B cell (primary cell): ENCODE measurements around the gene TANGO6. TPM values are rescaled to one million over a fixed set of nuclear protein-coding genes. Genes with fewer than 3 reads are reported as not detected.

Source experiments
- ATAC-seq: fragments of 200-7000 bp; cut with Tn5 transposase; one replicate; pipeline ENCODE4 v1.10.0; 2021; ENCODE audit warnings: low read depth, mild to moderate bottlenecking, moderate number of reproducible peaks, moderate library complexity
- CTCF ChIA-PET: fragments of 350-600 bp; sonication (Branson Sonifier 250); formaldehyde crosslinking; loops from one replicate; lab custom pipeline; 2021; ENCODE audit warnings: antibody characterized with exemption, inconsistent platforms; lab: Charles Lee
- POLR2A ChIA-PET: fragments of 350-600 bp; sonication (Branson Sonifier 250); formaldehyde crosslinking; loops from one replicate; lab custom pipeline; 2021; ENCODE audit warnings: antibody characterized with exemption; lab: Charles Lee
- DNase-seq: peaks from one replicate; pipeline ENCODE4 v3.0.0; 2013
- H2AFZ ChIP-seq: 2 replicates; pipeline ENCODE4 v1.6.1; 2012; ENCODE audit warnings: mild to moderate bottlenecking, low read depth, low read length; ENCODE audit not compliant: insufficient read depth, poor library complexity, severe bottlenecking
- H3K27ac ChIP-seq, 2 donors: 1 replicate in 1 of 2; 2 replicates in 1 of 2; pipeline ENCODE4 v1.5.1; 2012 to 2013; ENCODE audit warnings: low read length in 2 of 2, mild to moderate bottlenecking in 2 of 2, moderate library complexity in 1 of 2
- H3K27me3 ChIP-seq, 4 experiments: fragments of 200-600 bp in 1 of 4; sonication (generic) in 1 of 4; replicated peaks in 1 of 4; 1 replicate in 2 of 4; 2 replicates in 2 of 4; pipeline versions ENCODE4 v1.6.1 to v1.7.0; 2013 to 2016; ENCODE audit warnings: low read length in 3 of 4, mild to moderate bottlenecking in 2 of 4, mixed read lengths in 1 of 4, moderate library complexity in 1 of 4; ENCODE audit not compliant: insufficient read depth in 4 of 4, control insufficient read depth in 3 of 4; ENCODE audit errors: control extremely low read depth in 1 of 4
- H3K36me3 ChIP-seq, 2 experiments: replicated peaks in 1 of 2; 1 replicate in 1 of 2; 2 replicates in 1 of 2; pipeline versions ENCODE4 v1.6.1 to v1.7.1; 2013; ENCODE audit warnings: low read length in 1 of 2; ENCODE audit not compliant: insufficient read depth in 2 of 2, control insufficient read depth in 1 of 2; ENCODE audit errors: control extremely low read depth in 1 of 2, extremely low read depth in 1 of 2
- H3K4me1 ChIP-seq, 2 donors: fragments of 200-600 bp in 1 of 2; sonication (generic) in 1 of 2; 1 replicate in 1 of 2; 2 replicates in 1 of 2; pipeline versions ENCODE4 v1.5.1 to v1.6.1; 2013 to 2017; ENCODE audit warnings: low read length in 2 of 2; ENCODE audit not compliant: control insufficient read depth in 2 of 2, insufficient read depth in 2 of 2
- H3K4me2 ChIP-seq: replicated peaks from 2 replicates; pipeline ENCODE3; 2012; ENCODE audit warnings: mild to moderate bottlenecking, low read depth, low read length; ENCODE audit not compliant: poor library complexity, severe bottlenecking
- H3K4me3 ChIP-seq, 5 experiments: fragments of 200-600 bp in 1 of 5; sonication (generic) in 1 of 5; 1 replicate in 3 of 5; 2 replicates in 2 of 5; pipeline versions ENCODE4 v1.5.1 to v1.7.0; 2011 to 2016; ENCODE audit warnings: low read length in 4 of 5, mild to moderate bottlenecking in 4 of 5, low read depth in 2 of 5, control low read depth in 1 of 5, moderate library complexity in 1 of 5; ENCODE audit not compliant: insufficient read depth in 1 of 5; ENCODE audit errors: control extremely low read depth in 1 of 5, extremely low read depth in 1 of 5
- H3K79me2 ChIP-seq: fragments of 200-600 bp; sonication (generic); one replicate; pipeline ENCODE4 v1.6.0; 2016; ENCODE audit warnings: low read length; ENCODE audit not compliant: control insufficient read depth, insufficient read depth
- H3K9ac ChIP-seq: fragments of 200-600 bp; sonication (generic); 2 replicates; pipeline ENCODE4 v1.6.1; 2017; ENCODE audit warnings: mild to moderate bottlenecking, low read length, moderate library complexity
- H3K9me3 ChIP-seq, 3 donors: one replicate each; pipeline versions ENCODE4 v1.6.1 to v1.7.1; 2013; ENCODE audit warnings: low read length in 2 of 3; ENCODE audit not compliant: control insufficient read depth in 2 of 3, insufficient read depth in 1 of 3; ENCODE audit errors: control extremely low read depth in 1 of 3
- H4K20me1 ChIP-seq: 2 replicates; pipeline ENCODE4 v1.6.0; 2012; ENCODE audit warnings: mild to moderate bottlenecking, low read length; ENCODE audit not compliant: insufficient read depth, control insufficient read depth, poor library complexity, severe bottlenecking
- H3K27ac Mint-ChIP-seq: one replicate; pipeline ENCODE4 v1.8.0; 2021; ENCODE audit warnings: mixed read lengths
- H3K27me3 Mint-ChIP-seq: one replicate; pipeline ENCODE4 v1.8.0; 2021; ENCODE audit warnings: mixed read lengths
- H3K4me1 Mint-ChIP-seq: one replicate; pipeline ENCODE4 v1.8.0; 2021; ENCODE audit warnings: mixed read lengths
- H3K4me3 Mint-ChIP-seq: one replicate; pipeline ENCODE4 v1.8.0; 2021; ENCODE audit warnings: mixed read lengths
- H3K9me3 Mint-ChIP-seq: one replicate; pipeline ENCODE4 v1.8.0; 2022; ENCODE audit warnings: mixed read lengths; ENCODE audit not compliant: insufficient read depth
- EZH2 ChIP-seq: IDR thresholded peaks from 2 replicates; pipeline ENCODE4 v1.6.1; 2012; ENCODE audit warnings: borderline replicate concordance, low read depth, mild to moderate bottlenecking, moderate library complexity, low read length; ENCODE audit not compliant: insufficient read depth, poor library complexity, severe bottlenecking
- whole genome bisulfite sequencing: methylation state at CpG from one replicate; pipeline ENCODE4 v1.1.5; 2013; ENCODE audit warnings: missing lambda C conversion rate; ENCODE audit not compliant: insufficient coverage; 5-methylcytosine and 5-hydroxymethylcytosine counted together
- intact Hi-C: fragments of 100-400 bp; cut with micrococcal nuclease; formaldehyde crosslinking; loops from one replicate; pipeline ENCODE4 v1.10.0; 2022
- polyA plus RNA-seq: library from polyadenylated mRNA; depleted of rRNA; stranded (reverse); fragments of >200 nt; gene quantifications from 2 replicates; pipeline ENCODE4 v1.2.3, GENCODE V29; 2012
- total RNA-seq, 2 donors: library from RNA; stranded (reverse); fragments of 120-200 nt in 1 of 2; gene quantifications; 1 replicate in 1 of 2; 2 replicates in 1 of 2; pipeline versions ENCODE4 v1.2.3 to v1.2.4, GENCODE V29; 2013 to 2022
- TF ChIP-seq, protein P1 (sequence below): fragments of 200-600 bp; IDR thresholded peaks from one replicate; pipeline ENCODE4 v1.8.0; 2022; ENCODE audit warnings: antibody characterized with exemption, mild to moderate bottlenecking

The TANGO6 gene
- total and polyA plus RNA-seq, 2 donors (not counting 1 experiment from before 2014, with no cell fraction given), result 8.0 to 42.8 TPM

DNA sequence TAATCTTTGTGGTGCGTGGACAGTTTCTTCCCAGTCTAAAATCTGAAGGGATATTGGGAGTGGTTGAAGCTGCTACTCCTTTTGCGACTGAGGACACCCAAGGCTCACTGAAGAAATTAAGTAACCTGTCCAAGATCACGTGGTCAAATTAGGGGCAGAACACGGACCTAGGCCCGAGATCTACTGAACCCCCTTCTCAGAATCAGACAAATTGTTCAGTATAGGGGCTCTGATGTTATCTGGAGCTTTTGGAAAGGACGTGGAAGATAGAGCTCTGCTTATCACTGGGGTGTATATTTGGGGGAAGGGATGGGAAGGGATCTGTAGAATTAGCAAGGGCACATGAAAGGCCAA, 857 bp downstream of the TANGO6 start:
- DNase-seq, result no peak
- H3K36me3 ChIP-seq, result no peaks in the 10 kb centered on the region
- peak overlapping the region; percentile 93 for H3K4me3 Mint-ChIP-seq
- peak overlapping the region; percentile 70 to 84 for H3K27ac ChIP-seq
- peak overlapping the region; percentile 94 for H3K27ac Mint-ChIP-seq
- no peak for ATAC-seq
- H3K9me3 Mint-ChIP-seq, result no peaks in the 10 kb centered on the region
- H3K4me2 ChIP-seq, result peak overlapping the region; percentile 74
- peaks cover 39% of the 10 kb centered on the region for H3K79me2 ChIP-seq
- H3K4me1 Mint-ChIP-seq, result peaks cover 21% of the 10 kb centered on the region
- intact Hi-C loops, result loop anchor here (5.0 kb wide), 2 partner anchors 87 to 1958 kb away; partner anchors contain the start of gene VAC14
- H3K9ac ChIP-seq, result peak overlapping the region; percentile 91
- CTCF ChIA-PET, result interaction anchor here (1.2 to 2.5 kb wide), 3 partner anchors 281 to 323 kb away, joined by 3 to 16 read pairs (median 11); no protein-coding TSS in a partner anchor
- H4K20me1 ChIP-seq, result no peaks in the 10 kb centered on the region
- H3K4me3 ChIP-seq, result peak overlapping the region; percentile 72 to 98 (median 94)
- no peaks in the 10 kb centered on the region for H3K9me3 ChIP-seq
- H3K27me3 Mint-ChIP-seq, result no peaks in the 10 kb centered on the region
- H3K27me3 ChIP-seq, result no peaks in the 10 kb centered on the region
- H2AFZ ChIP-seq, result peak overlapping the region; percentile 99
- TF ChIP-seq EZH2, result no peak
- TF ChIP-seq, protein P1, sequence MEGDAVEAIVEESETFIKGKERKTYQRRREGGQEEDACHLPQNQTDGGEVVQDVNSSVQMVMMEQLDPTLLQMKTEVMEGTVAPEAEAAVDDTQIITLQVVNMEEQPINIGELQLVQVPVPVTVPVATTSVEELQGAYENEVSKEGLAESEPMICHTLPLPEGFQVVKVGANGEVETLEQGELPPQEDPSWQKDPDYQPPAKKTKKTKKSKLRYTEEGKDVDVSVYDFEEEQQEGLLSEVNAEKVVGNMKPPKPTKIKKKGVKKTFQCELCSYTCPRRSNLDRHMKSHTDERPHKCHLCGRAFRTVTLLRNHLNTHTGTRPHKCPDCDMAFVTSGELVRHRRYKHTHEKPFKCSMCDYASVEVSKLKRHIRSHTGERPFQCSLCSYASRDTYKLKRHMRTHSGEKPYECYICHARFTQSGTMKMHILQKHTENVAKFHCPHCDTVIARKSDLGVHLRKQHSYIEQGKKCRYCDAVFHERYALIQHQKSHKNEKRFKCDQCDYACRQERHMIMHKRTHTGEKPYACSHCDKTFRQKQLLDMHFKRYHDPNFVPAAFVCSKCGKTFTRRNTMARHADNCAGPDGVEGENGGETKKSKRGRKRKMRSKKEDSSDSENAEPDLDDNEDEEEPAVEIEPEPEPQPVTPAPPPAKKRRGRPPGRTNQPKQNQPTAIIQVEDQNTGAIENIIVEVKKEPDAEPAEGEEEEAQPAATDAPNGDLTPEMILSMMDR, result no peak
- 0% methylated on average over 3 of the region's 6 CpGs for WGBS
- peaks cover 11 to 14% of the 10 kb centered on the region in 2 donors for H3K4me1 ChIP-seq
- POLR2A ChIA-PET, result interaction anchor here (0.6 kb wide), 1 partner anchor 487 kb away, joined by 10 read pairs; no protein-coding TSS in a partner anchor

DNA sequence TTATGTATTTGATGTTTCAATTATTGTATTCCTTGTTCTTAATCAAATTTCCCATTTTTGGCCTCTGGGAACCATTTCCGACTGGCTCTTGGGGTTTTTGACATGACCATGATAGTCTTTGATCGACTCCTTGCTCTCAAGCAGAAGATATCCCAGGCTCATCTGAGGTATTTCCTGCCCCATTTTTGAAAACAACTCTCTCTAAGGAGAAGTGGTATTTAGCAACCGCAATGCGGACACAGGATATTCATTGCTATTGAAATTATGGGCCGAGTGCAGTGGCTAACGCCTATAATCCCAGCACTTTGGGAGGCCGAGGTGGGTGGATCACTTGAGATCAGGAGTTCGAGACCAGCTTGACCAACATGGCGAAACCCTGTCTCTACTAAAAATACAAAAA, 5.5 kb downstream of the TANGO6 start:
- H3K36me3 ChIP-seq, result no peaks in the 10 kb centered on the region
- H3K4me2 ChIP-seq, result no peak overlapping the region
- peaks cover 9 to 11% of the 10 kb centered on the region in 2 donors for H3K4me1 ChIP-seq
- H3K27me3 ChIP-seq, result no peaks in the 10 kb centered on the region
- no peak overlapping the region for H3K27ac ChIP-seq
- intact Hi-C loops, result no loop called here
- no peaks in the 10 kb centered on the region for H3K9me3 ChIP-seq
- ChIA-PET CTCF (interaction anchor here (1.3 kb wide), 1 partner anchor 14 kb away, joined by 3 read pairs; no protein-coding TSS in a partner anchor), POLR2A (no interaction called here)
- Mint-ChIP-seq H3K9me3 (no peaks in the 10 kb centered on the region), H3K27ac (no peak overlapping the region), H3K4me1 (peaks cover 20% of the 10 kb centered on the region), H3K27me3 (no peaks in the 10 kb centered on the region), H3K4me3 (no peak overlapping the region)
- H4K20me1 ChIP-seq, result peaks cover under 1% of the 10 kb centered on the region
- DNase-seq, result no peak
- ATAC-seq, result no peak
- no peak overlapping the region for H3K9ac ChIP-seq
- peaks cover 51% of the 10 kb centered on the region for H3K79me2 ChIP-seq
- H2AFZ ChIP-seq, result no peak overlapping the region
- WGBS, result 97% methylated on average over 5 of the region's 9 CpGs
- no peak for TF ChIP-seq EZH2
- TF ChIP-seq, protein P1, result no peak
- H3K4me3 ChIP-seq, result no peak overlapping the region
